GM19240 (cell line): ENCODE measurements around the gene ASB18.
"Not testable (repeated sequence)": the region's sequence is repeated elsewhere in the genome, so short reads cannot be mapped to it uniquely, and the experiment has no call there.

Experiments used
- DNase-seq: peaks from one replicate; pipeline ENCODE4 v3.0.0; 2011; ENCODE audit warnings: low spot score; ENCODE audit not compliant: insufficient read length

The ASB18 gene

GRCh38 chr2:236286873-236287545 is 22.8 kb upstream of the ASB18 start:
- no peak for DNase-seq

DNA sequence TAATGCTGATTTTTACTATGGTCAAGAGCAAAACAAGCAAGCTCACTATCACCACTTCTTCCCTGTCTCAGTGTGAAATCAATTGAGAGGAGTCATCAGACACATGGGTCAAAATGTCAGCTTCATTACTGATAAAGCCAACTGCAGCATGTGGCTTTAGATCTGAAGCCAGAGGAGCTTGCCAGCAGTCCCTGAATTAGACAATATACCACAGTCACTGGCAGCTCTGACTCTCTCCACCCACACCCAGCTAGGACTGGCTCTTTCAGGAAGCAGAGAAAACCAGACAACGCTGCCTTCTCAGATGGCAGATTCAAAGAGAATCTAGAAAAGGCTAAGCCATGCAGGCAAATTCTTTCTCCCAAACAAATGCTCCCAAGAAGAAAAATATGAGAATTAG is 20.0 kb upstream of the ASB18 start:
- DNase-seq, result no peak

DNA sequence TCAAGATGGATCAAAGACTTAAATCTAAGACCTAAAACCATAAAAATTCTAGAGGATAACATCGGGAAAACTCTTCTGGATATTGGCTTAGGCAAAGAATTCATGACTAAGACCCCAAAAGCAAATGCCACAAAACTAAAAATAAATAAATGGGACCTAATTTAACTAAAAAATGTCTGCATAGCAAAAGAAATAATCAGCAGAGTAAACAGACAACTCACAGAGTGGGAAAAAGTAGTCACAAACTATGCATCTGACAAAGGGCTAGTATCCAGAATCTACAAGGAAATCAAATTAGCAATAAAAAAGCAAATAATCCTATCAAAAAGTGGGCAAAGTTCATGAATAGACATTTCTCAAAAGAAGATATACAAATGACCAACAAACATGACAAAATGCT is 18.2 kb upstream of the ASB18 start:
- no peak for DNase-seq

GRCh38 chr2:236281423-236281822 is 17.2 kb upstream of the ASB18 start:
- no peak for DNase-seq

DNA sequence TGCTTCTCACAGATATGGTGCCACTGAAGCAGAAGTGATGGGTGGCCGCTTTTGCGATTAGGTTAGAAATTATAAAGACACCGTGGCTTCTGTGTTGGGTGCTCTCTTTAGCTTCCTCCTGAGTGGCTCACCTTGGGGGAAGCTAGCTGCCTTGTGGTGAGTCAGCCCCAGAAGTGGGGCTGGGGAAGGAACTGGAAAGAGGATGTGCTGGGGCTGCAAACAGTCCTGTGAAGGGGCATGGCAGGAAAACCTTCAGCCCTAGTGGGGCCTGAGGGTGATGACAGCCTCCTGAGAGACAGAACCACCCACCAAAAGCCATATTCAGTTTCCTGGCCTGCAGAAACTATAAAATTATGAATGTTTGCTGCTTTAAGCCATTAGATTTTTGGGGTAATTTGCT is 8.9 kb upstream of the ASB18 start:
- DNase-seq, result no peak

GRCh38 chr2:236271851-236272250 is 7.6 kb upstream of the ASB18 start:
- no peak for DNase-seq

DNA sequence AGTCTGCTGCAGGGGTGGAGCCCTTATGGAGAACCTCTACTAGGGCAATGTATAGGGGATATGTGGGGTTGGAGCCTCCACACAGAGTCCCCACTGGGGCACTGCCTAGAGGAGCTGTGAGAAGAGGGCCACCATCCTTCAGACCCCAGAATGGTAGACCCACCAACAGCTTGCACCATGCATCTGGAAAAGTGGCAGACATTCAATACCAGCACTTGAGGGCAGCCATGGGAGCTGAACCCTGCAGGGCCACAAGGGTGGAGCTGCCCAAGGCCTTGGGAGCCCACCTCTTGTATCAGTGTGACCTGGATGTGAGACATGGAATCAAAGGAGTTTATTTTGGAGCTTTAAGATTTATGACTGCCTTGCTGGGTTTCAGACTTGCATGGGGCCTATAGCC is 5.7 kb upstream of the ASB18 start:
- not testable (repeated sequence) for DNase-seq

DNA sequence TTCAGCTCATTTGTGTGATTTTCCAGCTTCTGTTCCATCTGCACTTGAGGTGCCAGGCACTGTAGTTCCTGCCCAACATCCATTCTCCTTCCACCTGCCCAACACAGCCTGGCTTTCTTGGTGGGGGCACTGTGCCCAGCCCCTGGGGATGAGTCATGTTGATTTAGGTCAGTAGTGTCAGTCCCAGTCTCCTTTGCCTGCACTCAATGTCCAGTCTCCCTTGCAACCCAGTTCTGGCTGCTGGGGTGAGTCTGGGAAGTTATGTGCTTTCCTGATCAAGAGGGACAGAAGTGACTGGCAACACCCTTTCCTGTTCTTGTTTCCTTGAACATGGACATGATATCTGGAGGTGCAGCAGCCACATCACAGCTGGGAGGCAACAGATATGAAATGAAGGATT is 1.5 kb upstream of the ASB18 start:
- no peak for DNase-seq

DNA sequence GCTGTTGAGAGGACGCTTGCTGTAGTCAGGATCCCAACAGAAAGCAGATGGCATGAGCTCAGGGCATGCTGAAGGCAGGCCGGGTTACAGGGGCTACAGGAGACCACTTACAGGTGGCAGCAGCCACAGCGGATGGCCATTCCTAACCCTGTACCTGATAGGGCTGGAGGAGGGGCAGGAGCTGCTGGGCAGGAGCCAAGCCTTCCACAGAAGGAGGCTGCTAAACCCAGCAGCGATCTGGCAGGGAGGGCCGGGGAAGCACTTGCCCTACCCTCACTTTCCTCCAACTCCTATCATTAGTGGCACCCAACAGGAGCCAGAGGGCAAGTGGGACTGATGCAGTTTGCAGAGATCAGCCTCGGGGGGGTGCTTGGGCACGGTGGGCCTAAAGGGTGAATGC is 2.0 kb downstream of the ASB18 start:
- DNase-seq, result no peak

GRCh38 chr2:236261452-236261851 is 2.8 kb downstream of the ASB18 start:
- no peak for DNase-seq

- DNase-seq, result no peak
Measured at GRCh38 chr2:236259371-236259770, 4.8 kb downstream of the ASB18 start.

- no peak for DNase-seq
Measured at GRCh38 chr2:236257575-236257974, 6.6 kb downstream of the ASB18 start.

DNA sequence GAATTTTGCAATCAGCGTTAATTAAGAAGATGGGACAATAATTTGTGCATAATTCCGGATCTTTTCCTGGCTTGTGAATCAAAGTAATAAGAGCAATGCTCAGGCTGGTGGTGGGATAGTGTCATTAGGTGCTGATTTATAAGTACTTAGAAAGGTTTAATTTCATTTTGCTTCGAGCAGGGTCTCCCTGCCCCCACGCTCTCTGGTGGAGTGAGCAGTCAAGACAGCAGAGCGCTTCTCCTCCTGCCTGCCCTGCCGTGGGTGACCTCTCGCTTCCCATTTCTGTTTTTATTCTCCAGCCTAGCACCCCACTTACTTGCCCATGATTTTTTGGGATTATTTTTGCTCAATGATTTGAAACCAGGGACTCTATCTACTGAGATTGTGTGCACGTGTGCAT is 7.1 kb downstream of the ASB18 start:
- no peak for DNase-seq

GRCh38 chr2:236256366-236256985 is 7.7 kb downstream of the ASB18 start:
- DNase-seq, result no peak

DNA sequence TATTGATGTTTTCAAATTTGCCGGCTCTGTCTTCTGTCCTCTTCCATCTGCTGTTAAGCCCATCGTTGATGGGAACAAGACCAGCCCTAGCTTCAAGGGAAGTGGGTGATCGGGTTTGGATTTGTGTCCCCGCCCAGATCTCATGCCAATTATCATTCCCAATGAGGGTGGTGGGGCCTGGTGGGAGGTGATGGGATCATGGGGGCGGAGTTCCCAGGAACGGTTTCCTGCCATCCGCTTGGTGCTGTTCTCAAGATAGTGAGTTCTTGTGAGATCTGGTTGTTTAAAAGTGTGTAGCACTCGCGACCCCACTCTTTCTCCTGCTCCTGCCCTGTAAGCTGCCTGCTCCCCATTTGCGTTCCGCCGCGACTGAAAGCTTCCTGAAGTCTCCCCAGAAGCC is 9.5 kb downstream of the ASB18 start:
- no peak for DNase-seq

GRCh38 chr2:236254001-236254400 is 10.2 kb downstream of the ASB18 start:
- no peak for DNase-seq

- no peak for DNase-seq
Measured at GRCh38 chr2:236252602-236253001, 11.6 kb downstream of the ASB18 start.

- no peak for DNase-seq
Measured at GRCh38 chr2:236250909-236251579, 13.2 kb downstream of the ASB18 start.

- no peak for DNase-seq
Measured at GRCh38 chr2:236250286-236250685, 13.9 kb downstream of the ASB18 start.

- DNase-seq, result no peak
Measured at GRCh38 chr2:236249066-236249465, 15.1 kb downstream of the ASB18 start.

- no peak for DNase-seq
Measured at GRCh38 chr2:236246711-236247246, 17.4 kb downstream of the ASB18 start.

DNA sequence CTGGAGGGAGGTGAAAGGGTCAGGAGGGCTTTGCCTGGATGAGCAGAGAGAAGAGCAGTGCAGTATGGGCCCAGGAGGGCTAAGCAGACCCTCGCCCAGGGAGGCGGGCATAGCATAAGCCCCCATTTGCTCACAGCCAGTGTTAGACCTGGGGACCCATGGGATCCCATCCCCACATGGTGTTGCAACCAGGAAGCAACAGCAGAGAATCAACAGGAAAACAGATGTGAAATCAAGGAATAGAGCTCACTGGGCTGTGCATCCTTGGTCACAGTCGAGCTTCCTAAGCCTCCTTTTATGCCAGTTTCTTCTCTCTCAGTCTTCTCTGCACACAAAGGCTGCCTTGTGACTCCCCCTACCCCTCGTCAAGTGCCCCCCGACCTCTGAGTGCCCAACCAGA is 19.9 kb downstream of the ASB18 start:
- DNase-seq, result no peak

GRCh38 chr2:236242057-236242495 is 22.1 kb downstream of the ASB18 start:
- no peak for DNase-seq
